HG02852 (cell line): ENCODE results near the gene ZFPM1.
A peak's percentile ranks its signal among the peaks of the same experiment; 100 is the strongest.

Experiments used
- ATAC-seq: cut with Tn5 transposase; IDR thresholded peaks from one replicate; pipeline ENCODE4 v1.9.1; 2021; ENCODE audit warnings: mild to moderate bottlenecking, moderate library complexity; ENCODE audit not compliant: unreplicated experiment

ZFPM1 gene

GRCh38 chr16:88448461-88449266 lies 4.4 kb upstream of the ZFPM1 start:
- no peak for ATAC-seq

DNA sequence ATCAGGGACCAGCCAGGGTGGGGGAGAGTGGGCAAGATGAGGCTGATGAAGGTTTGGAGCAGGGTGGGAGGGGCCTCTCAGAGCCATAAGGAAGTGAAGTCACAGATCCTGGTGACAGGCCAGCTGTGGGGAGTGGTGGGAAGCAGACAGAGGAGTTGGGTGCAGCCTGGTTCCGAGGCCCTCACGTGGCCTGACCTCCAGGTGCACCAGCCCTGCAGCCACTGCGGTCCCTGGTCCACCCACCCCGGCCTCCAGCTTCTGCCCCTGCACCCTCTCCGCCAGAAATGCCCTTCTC lies 3.9 kb upstream of the ZFPM1 start:
- ATAC-seq, result no peak

- no peak for ATAC-seq
Observed at GRCh38 chr16:88451586-88452481, 1.2 kb upstream of the ZFPM1 start.

GRCh38 chr16:88452482-88453216 lies 431 bp upstream of the ZFPM1 start:
- ATAC-seq, result peak; percentile 57

DNA sequence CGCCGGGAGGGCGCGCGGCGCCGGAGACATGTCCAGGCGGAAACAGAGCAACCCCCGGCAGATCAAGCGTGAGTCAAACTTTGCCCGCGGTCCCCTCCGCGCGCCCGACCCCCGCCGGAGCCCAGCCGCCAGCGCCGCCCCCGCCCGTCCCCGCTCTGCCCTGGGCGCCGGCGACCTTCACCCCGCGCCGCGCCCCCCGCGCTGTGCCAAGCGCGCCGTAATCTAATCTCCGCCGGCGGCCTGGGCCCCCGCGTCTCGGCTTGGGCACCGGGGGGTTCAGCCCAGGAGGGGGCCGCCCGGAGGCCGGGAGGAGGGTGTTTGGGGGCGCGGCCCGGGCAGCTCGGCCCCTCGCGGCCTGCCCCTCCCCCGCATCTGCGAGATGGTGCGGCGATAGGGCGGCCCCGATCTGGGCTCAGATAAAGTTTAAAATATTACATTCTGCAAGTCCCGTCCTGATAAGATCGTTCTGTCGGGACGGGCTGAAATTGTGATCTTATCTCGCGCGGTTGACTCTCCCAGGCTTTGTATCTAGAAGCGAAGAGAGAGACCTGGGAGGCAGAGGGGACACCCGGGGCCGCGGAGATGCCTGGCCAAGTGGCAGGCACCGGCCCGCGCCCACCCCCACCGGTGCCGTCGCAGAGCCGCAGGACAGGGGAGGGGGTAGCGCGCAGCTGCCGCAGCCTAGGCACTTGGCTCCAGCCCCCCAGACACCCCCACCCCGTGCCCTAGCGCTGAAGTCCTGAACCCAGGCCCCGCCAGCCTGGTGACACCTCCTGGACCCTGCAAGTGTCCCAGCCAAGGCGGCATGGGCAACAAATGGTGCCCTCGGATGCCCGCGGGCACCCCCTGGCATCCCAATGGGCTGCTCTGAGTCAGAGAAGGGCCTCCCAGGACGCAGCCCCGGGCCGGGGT lies 787 bp downstream of the ZFPM1 start:
- ATAC-seq, result no peak

- no peak for ATAC-seq
Observed at GRCh38 chr16:88454523-88454947, 1.5 kb downstream of the ZFPM1 start.

DNA sequence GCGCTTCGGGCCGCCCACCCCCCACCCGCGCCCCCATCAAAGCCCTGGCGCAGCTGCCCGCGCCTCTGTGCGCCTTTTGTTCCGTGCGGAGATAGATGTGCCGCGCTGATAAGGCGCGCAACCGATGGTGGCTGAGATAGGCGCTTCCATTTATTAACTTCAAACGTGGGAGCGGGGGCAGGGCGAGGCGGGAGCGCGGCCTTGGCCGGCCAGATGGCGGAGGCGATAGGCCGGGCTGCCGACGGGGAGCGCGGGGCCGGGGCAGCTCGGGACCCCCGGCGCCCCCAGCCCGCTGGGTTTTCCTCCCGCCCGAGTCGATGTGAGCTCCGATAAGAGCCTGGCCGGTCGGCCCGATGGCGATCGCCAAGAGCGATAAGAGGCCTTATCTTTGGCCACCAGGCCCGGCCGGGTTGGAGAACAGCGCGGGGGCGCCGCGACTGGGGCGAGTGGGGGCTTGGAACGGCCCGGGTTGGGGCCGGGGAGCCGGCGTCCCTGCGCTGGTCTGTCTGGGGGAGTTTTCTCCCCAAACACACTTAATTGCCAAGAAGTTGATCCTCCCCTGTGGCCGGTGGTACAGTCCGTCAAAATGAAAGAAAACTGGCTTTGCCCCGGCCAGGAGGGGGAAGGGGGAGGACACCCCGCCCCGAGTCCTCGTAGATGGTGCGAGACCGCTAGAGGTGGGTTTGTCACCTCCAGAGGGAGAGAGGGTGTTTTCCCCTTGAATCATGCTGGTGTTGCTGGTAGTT lies 2.7 kb downstream of the ZFPM1 start:
- ATAC-seq, result peak; percentile 24

DNA sequence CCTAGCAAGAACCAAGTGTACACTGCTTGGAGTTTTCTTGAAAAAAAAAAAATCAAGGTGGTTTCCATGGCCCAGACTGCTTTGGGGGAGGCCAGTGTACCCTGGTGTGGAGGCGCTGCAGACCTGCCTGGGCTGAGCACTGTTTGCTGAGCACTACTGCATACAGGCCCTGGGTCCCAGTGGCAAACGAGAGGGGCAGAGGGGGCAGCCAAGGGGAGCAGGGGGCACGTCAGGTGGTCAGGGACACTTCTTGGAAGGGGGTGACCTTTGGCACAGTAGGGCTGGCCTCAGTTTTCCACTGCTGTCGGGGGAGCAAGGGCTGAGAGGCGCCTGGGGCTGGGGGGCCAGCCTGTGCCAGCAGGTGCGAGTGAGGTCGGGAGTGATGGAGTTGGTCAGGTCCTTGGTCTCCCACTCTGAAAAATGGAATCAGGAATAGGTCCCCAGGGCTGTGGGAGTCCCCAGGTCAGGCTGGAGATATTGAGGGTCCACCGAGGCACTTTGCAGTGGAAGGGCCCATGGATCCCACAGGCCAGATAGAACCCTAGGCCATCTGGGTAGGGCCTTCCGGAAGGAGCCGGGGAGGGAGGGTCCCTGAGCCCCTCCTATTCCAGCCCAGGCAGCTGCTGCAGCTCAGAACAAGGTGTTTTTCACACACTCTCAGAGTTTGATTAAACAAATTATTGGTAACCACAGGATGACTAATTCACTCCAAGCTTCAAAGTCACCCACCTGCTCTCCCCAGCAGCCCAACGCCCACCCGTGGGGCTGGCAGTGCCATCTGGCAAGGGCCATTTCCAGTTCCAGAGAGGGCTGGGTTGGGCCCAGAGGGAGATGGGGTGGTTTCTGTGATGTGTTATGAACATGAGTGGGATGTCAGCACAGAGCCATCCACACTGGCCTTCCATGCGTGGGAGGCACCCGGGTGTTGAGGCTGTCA lies 3.5 kb downstream of the ZFPM1 start:
- no peak for ATAC-seq

DNA sequence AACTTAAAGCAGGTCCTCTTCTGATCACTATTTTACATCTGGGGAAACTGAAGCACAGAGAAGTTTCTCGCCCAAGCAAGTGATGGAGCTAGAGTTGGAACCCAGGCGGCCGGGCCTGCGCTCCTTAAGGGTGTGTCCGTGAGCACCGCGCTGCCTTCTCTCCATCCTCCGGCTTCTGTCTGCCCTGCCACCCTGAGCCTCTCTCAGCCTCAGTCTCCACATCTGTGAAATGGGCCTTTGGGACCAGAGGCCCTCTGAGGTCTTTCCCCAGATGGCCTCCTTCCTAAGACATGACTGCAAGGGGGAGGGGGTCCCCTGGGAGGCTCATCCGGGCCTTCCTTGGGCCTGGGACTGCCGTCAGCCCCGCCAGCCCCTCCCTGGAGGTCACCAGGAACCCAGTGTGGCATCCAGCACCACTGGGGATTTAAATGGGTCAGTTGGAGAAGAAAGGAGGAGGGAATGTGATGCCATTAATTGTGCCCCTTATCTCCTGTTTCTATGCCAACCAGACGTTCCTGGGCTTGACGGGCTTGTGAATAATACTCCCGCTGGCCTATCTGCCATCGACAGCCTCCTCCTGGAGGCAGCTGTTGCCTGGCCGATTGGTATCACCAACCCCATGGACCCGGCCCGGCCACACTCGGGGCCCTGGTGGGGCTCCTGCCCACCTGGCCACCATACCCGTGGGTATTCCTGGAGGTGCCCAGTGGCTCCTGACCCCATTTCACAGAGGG lies 5.1 kb downstream of the ZFPM1 start:
- no peak for ATAC-seq

GRCh38 chr16:88458773-88459235 lies 5.7 kb downstream of the ZFPM1 start:
- ATAC-seq, result no peak

DNA sequence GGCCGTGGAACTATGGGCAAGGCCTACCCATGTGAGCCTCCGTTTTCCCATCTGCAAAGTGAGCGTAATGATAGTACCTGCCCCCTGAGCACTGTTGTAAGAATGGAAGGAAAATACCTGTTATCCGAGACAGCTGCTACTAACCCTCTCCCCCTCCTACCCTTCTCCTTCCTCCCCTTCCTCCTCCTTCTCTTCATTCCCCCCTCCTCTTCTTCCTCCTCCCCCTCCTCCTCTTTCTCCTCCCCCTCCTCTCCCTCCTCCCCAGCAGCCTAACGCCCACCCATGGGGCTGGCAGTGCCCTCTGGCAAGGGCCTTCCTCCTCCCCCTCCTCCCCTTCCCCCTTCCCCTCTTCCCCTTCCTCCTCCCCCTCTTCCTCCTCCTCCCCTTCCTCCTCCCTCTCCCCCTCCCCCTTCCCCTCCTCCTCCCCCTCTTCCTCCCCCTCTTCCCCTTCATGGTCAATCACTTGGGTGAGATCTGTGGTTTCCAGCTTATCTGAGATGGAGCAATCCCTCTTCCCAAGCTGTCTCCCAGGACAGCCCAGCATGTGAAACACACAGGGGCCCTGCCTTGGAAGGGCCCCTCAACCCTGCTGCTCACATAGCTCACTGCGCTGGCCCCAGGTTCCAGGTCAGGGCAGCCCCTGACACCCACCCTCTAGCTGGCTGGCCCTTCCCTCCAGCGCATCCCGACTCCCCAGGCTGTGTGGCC lies 6.4 kb downstream of the ZFPM1 start:
- ATAC-seq, result no peak

- no peak for ATAC-seq
Observed at GRCh38 chr16:88460496-88461330, 7.6 kb downstream of the ZFPM1 start.

DNA sequence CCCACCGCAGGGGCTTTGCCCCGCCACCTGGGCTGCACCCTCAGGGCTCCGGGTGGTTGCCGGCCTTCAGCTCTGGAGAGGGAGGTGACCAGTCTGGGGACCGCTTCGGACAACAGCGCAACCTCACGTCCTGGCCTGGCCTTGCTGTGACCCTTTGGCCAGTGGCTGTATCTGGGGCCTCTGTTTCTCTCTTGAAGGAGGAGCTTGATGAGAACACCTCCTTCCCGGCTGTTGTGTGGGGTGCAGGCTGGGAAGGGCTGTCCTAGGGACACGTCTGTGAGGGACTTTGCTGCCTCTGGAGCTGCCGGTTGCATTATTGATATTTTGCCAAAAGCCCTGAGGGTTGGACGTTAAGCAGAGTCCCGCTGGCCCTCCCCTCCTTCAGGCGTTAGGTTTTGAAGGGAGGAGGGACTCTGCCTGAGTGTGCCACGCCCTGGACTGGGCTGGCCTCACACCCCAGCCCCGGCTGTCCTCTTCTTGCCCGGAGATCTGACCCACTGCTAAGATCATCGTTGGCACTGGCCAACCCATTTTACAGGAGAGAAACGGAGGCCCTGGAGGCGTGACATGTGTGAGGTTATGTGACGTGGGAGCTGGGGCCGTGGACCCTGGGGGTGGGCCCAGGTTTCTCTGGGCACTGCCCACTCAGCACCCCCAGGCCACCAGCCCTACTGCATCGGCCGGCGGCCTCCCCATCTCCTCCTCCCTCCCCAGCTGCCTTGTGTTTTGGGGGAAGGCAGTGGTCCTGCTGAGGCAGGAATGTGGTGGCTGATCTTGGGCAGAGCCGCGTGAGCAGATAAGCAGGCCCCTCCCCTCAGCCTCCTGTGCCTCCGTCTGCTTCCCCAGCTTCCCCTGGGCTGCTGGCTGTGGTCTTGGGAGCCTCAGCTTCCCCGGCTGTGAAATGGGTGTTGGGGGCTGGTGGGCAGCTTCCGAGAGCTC lies 8.5 kb downstream of the ZFPM1 start:
- no peak for ATAC-seq

GRCh38 chr16:88462396-88462795 lies 9.3 kb downstream of the ZFPM1 start:
- ATAC-seq, result no peak

DNA sequence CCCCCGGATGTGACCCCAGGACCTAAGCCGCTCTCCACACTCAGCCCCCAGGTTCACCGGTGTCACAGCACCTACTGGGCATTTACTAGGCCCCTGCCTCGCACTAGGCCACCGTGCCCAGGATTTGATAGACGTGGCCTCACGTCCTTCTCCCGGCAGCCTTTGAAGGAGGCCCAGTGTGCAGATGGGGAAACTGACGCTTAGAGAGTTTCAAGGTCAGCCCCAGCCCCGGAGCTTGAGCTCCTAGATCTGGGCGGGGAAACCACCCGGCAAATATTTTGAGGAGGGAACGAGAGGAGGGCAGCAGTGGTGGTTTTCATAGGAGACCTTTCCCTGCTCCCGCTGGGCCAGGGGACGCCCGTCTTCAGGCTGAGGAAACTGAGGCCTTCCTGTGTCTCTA lies 10.3 kb downstream of the ZFPM1 start:
- no peak for ATAC-seq
